ENCODE measurements around the gene FZD7. TPM values are rescaled to one million over a fixed set of nuclear protein-coding genes. Genes with fewer than 3 reads are reported as not detected.

Gene FZD7
- total RNA-seq, 2 donors from 2014 or later: 193 to 266 TPM

DNA sequence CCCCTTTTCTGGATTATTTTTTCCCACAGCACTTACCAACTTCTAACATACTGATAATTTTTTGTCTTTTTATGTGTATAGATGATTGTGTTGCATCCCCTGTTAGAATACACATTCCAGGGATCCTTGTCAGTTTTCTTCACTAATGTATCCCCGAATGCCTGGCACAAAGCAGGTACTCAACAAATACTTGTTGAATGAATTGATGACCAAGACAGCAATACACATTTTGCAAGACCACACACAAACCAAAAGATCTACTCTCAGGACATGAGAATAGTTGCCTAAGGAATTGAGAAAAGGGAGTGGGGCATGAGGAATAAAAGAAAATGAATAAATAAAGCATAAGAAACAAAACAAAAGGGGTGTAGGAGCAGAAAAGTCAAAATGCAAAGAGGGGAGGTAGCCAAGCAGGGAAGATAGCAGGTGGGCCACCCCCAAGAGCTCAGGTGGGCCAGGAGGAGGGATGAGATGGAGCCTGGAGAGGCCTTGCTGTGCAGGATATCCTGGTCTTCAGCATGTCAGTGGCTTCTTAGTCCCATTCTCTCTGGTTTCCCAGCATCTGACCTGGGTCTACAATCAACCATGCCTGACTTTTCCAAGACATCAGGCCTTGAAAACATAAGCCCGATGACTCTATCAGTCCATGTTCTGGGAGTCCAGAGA is 38.5 kb upstream of the FZD7 start:
- Histone ChIP-seq H3K4me3 (ENCODE audit: low read length) (no peak overlapping the region), H3K36me3 (ENCODE audit: control insufficient read depth, insufficient read depth, low read length) (no peaks in the 10 kb centered on the region), H3K9me3 (ENCODE audit: control insufficient read depth, low read length) (no peaks in the 10 kb centered on the region), H3K27ac (ENCODE audit: low read depth, low read length) (no peak overlapping the region), H3K27me3 (ENCODE audit: control insufficient read depth, insufficient read depth, low read length, poor library complexity, severe bottlenecking) (no peaks in the 10 kb centered on the region), H3K9ac (ENCODE audit: extremely low read depth, low read length, poor library complexity, severe bottlenecking) (no peak overlapping the region), H3K4me1 (ENCODE audit: control insufficient read depth, insufficient read depth, low read length) (peaks cover 17% of the 10 kb centered on the region)
- TF ChIP-seq, protein P1, sequence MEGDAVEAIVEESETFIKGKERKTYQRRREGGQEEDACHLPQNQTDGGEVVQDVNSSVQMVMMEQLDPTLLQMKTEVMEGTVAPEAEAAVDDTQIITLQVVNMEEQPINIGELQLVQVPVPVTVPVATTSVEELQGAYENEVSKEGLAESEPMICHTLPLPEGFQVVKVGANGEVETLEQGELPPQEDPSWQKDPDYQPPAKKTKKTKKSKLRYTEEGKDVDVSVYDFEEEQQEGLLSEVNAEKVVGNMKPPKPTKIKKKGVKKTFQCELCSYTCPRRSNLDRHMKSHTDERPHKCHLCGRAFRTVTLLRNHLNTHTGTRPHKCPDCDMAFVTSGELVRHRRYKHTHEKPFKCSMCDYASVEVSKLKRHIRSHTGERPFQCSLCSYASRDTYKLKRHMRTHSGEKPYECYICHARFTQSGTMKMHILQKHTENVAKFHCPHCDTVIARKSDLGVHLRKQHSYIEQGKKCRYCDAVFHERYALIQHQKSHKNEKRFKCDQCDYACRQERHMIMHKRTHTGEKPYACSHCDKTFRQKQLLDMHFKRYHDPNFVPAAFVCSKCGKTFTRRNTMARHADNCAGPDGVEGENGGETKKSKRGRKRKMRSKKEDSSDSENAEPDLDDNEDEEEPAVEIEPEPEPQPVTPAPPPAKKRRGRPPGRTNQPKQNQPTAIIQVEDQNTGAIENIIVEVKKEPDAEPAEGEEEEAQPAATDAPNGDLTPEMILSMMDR (conservative IDR thresholded peaks at IDR 0.05): no peak
- Mint-ChIP-seq H3K36me3 (ENCODE audit: low read depth) (no peaks in the 10 kb centered on the region), H3K27ac (peak overlapping the region; percentile 92), H3K27me3 (ENCODE audit: insufficient read depth) (no peaks in the 10 kb centered on the region), H3K4me1 (peaks cover 52% of the 10 kb centered on the region), H3K9me3 (no peaks in the 10 kb centered on the region), H3K4me3 (no peak overlapping the region)
- 96 to 100% methylated on average over 1 to 2 of the region's 2 CpGs for WGBS, 2 experiments (ENCODE audit: insufficient coverage in 1 of 2, insufficient read length in 1 of 2)
- DNase-seq: no peak

DNA sequence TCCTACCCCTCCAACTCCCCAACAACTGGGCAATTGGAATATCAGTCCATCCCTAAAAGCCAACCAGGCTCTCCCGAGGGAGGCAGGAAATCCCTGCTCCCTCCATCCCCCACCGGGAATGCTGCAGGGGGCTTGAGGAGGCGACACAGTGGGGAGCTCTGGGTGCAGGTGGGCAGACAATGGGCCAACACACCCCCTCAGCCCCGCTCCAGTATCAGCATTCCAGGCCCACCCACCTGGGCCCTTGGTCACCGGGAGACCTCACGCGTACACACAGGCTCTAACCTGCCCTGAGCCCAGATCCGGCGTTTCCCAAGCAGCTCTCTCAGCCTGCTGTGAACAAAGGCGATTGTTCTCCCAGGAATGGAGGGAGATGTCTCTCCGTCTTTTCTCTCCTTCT is 37.6 kb upstream of the FZD7 start:
- H3K36me3 Mint-ChIP-seq (ENCODE audit: low read depth): no peaks in the 10 kb centered on the region
- peak overlapping the region; percentile 92 for H3K27ac Mint-ChIP-seq
- peak; percentile 86 for DNase-seq
- no peaks in the 10 kb centered on the region for H3K36me3 ChIP-seq (ENCODE audit: control insufficient read depth, insufficient read depth, low read length)
- WGBS, 2 experiments (ENCODE audit: insufficient coverage in 1 of 2, insufficient read length in 1 of 2): 3 to 11% methylated on average over 6 to 11 of the region's 11 CpGs
- peaks cover 52% of the 10 kb centered on the region for H3K4me1 Mint-ChIP-seq
- H3K9me3 ChIP-seq (ENCODE audit: control insufficient read depth, low read length): no peaks in the 10 kb centered on the region
- TF ChIP-seq, protein P1 (conservative IDR thresholded peaks at IDR 0.05): no peak
- peak overlapping the region; percentile 16 for H3K4me3 Mint-ChIP-seq
- no peak overlapping the region for H3K4me3 ChIP-seq (ENCODE audit: low read length)
- H3K27me3 ChIP-seq (ENCODE audit: control insufficient read depth, insufficient read depth, low read length, poor library complexity, severe bottlenecking): no peaks in the 10 kb centered on the region
- peaks cover 17% of the 10 kb centered on the region for H3K4me1 ChIP-seq (ENCODE audit: control insufficient read depth, insufficient read depth, low read length)
- H3K27ac ChIP-seq (ENCODE audit: low read depth, low read length): no peak overlapping the region
- peak overlapping the region; percentile 28 for H3K9ac ChIP-seq (ENCODE audit: extremely low read depth, low read length, poor library complexity, severe bottlenecking)
- no peaks in the 10 kb centered on the region for H3K9me3 Mint-ChIP-seq
- H3K27me3 Mint-ChIP-seq (ENCODE audit: insufficient read depth): no peaks in the 10 kb centered on the region

DNA sequence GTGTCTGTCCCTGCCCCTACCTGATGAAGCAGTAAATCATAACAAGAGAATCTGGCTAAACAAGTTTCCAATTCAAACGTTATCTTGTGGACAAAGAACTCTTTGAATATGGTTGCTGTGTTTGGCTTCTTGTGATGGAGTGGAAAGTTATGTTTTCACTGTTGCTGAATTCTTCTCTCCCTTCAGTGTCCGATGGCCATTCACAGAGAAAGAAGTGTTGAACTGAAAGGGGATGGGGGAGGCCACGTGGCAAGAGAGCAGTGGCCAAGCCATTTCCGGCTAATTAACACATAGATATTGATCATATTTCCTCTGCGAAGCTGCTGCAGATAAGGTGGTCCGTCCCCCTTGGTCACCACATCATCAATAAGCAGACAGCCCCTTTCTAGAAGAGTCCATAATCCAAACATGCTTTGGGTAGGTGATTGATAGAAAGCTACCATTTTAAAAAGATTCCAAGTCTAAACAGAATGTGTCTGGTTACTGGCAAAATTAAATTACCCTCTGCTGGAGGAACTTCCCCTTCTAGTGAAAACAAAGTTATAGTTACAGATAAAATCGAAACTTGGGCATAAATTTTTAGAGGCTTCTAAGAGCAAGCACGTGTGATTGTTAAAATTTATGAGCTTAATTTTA is 36.9 kb upstream of the FZD7 start:
- Mint-ChIP-seq H3K9me3 (no peaks in the 10 kb centered on the region), H3K4me3 (peak overlapping the region; percentile 16), H3K27ac (peak overlapping the region; percentile 92), H3K4me1 (peaks cover 44% of the 10 kb centered on the region), H3K27me3 (ENCODE audit: insufficient read depth) (no peaks in the 10 kb centered on the region), H3K36me3 (ENCODE audit: low read depth) (no peaks in the 10 kb centered on the region)
- WGBS, 2 experiments (ENCODE audit: insufficient coverage in 1 of 2, insufficient read length in 1 of 2): 77% methylated on average over 8 of the region's 8 CpGs; no CpG with 5 or more reads in 1 of the 2 experiments
- Histone ChIP-seq H3K27me3 (ENCODE audit: control insufficient read depth, insufficient read depth, low read length, poor library complexity, severe bottlenecking) (no peaks in the 10 kb centered on the region), H3K27ac (ENCODE audit: low read depth, low read length) (no peak overlapping the region), H3K36me3 (ENCODE audit: control insufficient read depth, insufficient read depth, low read length) (no peaks in the 10 kb centered on the region), H3K4me1 (ENCODE audit: control insufficient read depth, insufficient read depth, low read length) (peaks cover 17% of the 10 kb centered on the region), H3K9ac (ENCODE audit: extremely low read depth, low read length, poor library complexity, severe bottlenecking) (peak overlapping the region; percentile 28), H3K9me3 (ENCODE audit: control insufficient read depth, low read length) (no peaks in the 10 kb centered on the region), H3K4me3 (ENCODE audit: low read length) (no peak overlapping the region)
- DNase-seq: no peak
- TF ChIP-seq, protein P1 (conservative IDR thresholded peaks at IDR 0.05): no peak
